Measurements from ENCODE around the gene IDH2. TPM values are rescaled to one million over a fixed set of nuclear protein-coding genes. Genes with fewer than 3 reads are reported as not detected.

IDH2 gene
- total RNA-seq, 1 experiment from 2014 or later = 48.1 TPM

- H3K79me2 ChIP-seq (ENCODE audit: insufficient read depth, low read length) = no peaks in the 10 kb centered on the region
- ChIA-PET CTCF (no interaction called here), POLR2A (no interaction called here), RAD21 (ENCODE audit: low non-redundant PET in 1 of 2, low total read pairs in 2 of 2, uncharacterized antibody in 2 of 2, unreplicated experiment in 2 of 2) (no interaction called here)
- H3K9ac ChIP-seq (ENCODE audit: low read length) = no peak overlapping the region
- no peaks in the 10 kb centered on the region for H3K4me1 ChIP-seq (ENCODE audit: control insufficient read depth in 1 of 2, insufficient read depth in 2 of 2, low read length in 2 of 2)
- no peak for TF ChIP-seq CEBPB (IDR thresholded peaks at IDR 0.05; ENCODE audit: low read depth)
- no peak for TF ChIP-seq TCF7L2 (IDR thresholded peaks at IDR 0.05; ENCODE audit: borderline replicate concordance, extremely low read depth, insufficient read depth, insufficient read length)
- no peak for TF ChIP-seq POLR2AphosphoS5 (IDR thresholded peaks at IDR 0.05; ENCODE audit: low read depth, low read length)
- TF ChIP-seq CBX3 (IDR thresholded peaks at IDR 0.05; ENCODE audit: low read depth) = no peak
- TF ChIP-seq REST (IDR thresholded peaks at IDR 0.05; ENCODE audit: low read depth) = no peak
- TF ChIP-seq RAD21 (IDR thresholded peaks at IDR 0.05; ENCODE audit: low read depth) = no peak
- TF ChIP-seq EGR1 (IDR thresholded peaks at IDR 0.05; ENCODE audit: low read depth) = no peak
- TF ChIP-seq ZFX (IDR thresholded peaks at IDR 0.05) = no peak
- TF ChIP-seq SIN3A (IDR thresholded peaks at IDR 0.05; ENCODE audit: low read depth) = no peak
- no peak for TF ChIP-seq ELF1 (IDR thresholded peaks at IDR 0.05; ENCODE audit: borderline replicate concordance, low read depth)
- no peak for TF ChIP-seq SP1 (IDR thresholded peaks at IDR 0.05; ENCODE audit: low read depth)
- TF ChIP-seq ZBTB33 (IDR thresholded peaks at IDR 0.05; ENCODE audit: extremely low read depth, insufficient replicate concordance, low read length) = no peak
- TF ChIP-seq YY1 (IDR thresholded peaks at IDR 0.05; ENCODE audit: extremely low read depth, insufficient replicate concordance, low read depth, low read length) = no peak
- no peak for TF ChIP-seq ZNF274 (IDR thresholded peaks at IDR 0.05; ENCODE audit: low read depth, low read length)
- TF ChIP-seq MAX (IDR thresholded peaks at IDR 0.05) = no peak
- no peak for TF ChIP-seq CTCF (IDR thresholded peaks at IDR 0.05 in 2 of 3, conservative IDR thresholded peaks at IDR 0.05 in 1 of 3; ENCODE audit: borderline replicate concordance in 1 of 3, insufficient read depth in 1 of 3, low read depth in 2 of 3, low read length in 2 of 3)
- TF ChIP-seq ATF3 (IDR thresholded peaks at IDR 0.05) = no peak
- no peak for TF ChIP-seq POLR2A (IDR thresholded peaks at IDR 0.05; ENCODE audit: borderline replicate concordance, extremely low read depth, insufficient read depth, insufficient read length)
- no peak for TF ChIP-seq EZH2 (IDR thresholded peaks at IDR 0.05)
- TF ChIP-seq EZH2phosphoT487 (IDR thresholded peaks at IDR 0.05; ENCODE audit: borderline replicate concordance) = no peak
- no peak overlapping the region for H2AFZ ChIP-seq (ENCODE audit: low read depth, low read length, poor library complexity, severe bottlenecking)
- H4K20me1 ChIP-seq (ENCODE audit: insufficient read depth) = no peaks in the 10 kb centered on the region
- H3K27me3 ChIP-seq (ENCODE audit: insufficient read depth, low read length) = no peaks in the 10 kb centered on the region
- no peak overlapping the region for H3K4me2 ChIP-seq (ENCODE audit: low read length)
- H3K4me3 ChIP-seq (replicated peaks in 1 of 2; ENCODE audit: low read depth in 1 of 2, low read length in 2 of 2) = no peak overlapping the region
- H3K9me2 ChIP-seq (ENCODE audit: insufficient read depth) = no peaks in the 10 kb centered on the region
- intact Hi-C loops (cut with micrococcal nuclease) = no loop called here
- BruUV-seq (replicated peaks) = no TSS peak
- H3K27ac ChIP-seq (ENCODE audit: low read depth, low read length) = no peak overlapping the region
- ATAC-seq (no peak), DNase-seq (ENCODE audit: low read depth, low spot score) (no peak)
- no peaks in the 10 kb centered on the region for H3K9me3 ChIP-seq (ENCODE audit: control insufficient read depth in 1 of 2, insufficient read depth in 1 of 2, low read depth in 1 of 2, low read length in 2 of 2)
- no peaks in the 10 kb centered on the region for H3K36me3 ChIP-seq (ENCODE audit: control insufficient read depth in 1 of 2, insufficient read depth in 2 of 2, low read length in 2 of 2)
Observed at GRCh38 chr15:90132437-90132836, 30.2 kb upstream of the IDH2 start.
